Measurements from ENCODE around the gene PNKP.

Gene PNKP

GRCh38 chr19:49814010-49814409 is 53.4 kb downstream of the PNKP start:
- no peak for DNase-seq

GRCh38 chr19:49812997-49813861 is 54.1 kb downstream of the PNKP start, which contains the start of gene FUZ:
TSS of gene FUZ (minus strand) at chr19:49813292. CDS start at chr19:49813106, 186 bp downstream.
- DNase-seq = peak; percentile 98 to 99

- no peak for DNase-seq
These were observed 54.9 kb downstream of the PNKP start for GRCh38 chr19:49812452-49812996.

- no peak for DNase-seq
These were observed 56.0 kb downstream of the PNKP start for GRCh38 chr19:49811328-49811727.

Measured in NCI-H187 (cell line).